ENCODE data around the gene TCHHL1. TPM values are rescaled to one million over a fixed set of nuclear protein-coding genes. Genes with fewer than 3 reads are reported as not detected.

TCHHL1 gene
- total RNA-seq, result not detected in 2 replicates

DNA sequence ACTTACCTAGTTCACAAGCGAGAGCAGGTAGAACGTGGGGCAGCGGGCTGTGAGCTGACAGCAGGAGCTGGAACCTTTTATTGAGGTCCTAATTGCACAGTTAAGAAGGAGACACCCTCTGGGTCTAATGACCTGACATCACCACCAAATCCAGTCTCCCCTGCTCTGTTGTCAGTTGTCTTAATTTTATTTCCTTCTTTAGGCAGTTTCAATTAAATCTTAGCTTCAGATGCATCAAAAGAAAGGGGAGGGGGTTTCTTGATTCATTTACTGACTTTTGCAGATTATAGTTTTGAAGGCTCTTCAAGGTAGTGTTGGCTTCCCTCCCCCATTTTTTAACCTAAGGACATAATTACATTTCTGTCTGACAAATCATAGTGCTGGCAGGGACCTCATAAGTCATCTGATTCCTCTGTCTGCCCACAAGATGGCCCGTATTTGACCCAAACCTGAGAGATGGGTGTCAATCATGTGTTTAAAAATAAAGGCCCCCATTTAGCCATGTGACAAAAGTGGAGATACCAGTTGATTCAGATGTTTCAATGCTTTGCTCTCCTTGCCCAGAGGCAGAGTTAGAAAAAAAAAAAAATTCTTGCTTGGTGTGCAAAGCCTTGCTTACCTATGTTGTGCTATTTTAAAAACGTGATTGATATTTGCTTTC is at the start of gene TCHHL1:
Gene TCHHL1, minus strand, starts transcription at position 51 of the 661 bp plus-strand sequence. CDS start 921 bp downstream, outside the sequence.
- DNase-seq (ENCODE audit: low read depth in 2 of 2), result no peak

DNA sequence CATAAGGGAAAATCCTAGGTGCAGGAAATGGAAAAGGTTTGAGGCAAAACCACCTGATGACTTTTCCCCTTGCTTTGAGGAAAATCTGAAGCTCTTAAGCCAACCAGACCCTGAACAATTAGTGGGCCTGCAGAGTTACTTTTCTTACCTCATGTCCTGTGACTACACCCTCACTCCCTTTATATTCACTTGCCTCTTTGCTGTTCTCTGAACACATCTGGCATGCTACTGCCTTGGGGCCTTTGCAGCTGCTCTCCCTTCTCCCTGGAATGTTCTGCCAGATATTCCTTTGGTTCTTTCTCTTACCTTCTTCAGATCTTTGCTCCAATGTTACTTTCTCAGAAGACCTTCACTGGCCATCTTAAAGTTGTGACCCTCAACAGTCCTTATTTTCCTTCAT is 48.4 kb upstream of the TCHHL1 start:
- DNase-seq (ENCODE audit: low read depth in 2 of 2), result no peak

DNA sequence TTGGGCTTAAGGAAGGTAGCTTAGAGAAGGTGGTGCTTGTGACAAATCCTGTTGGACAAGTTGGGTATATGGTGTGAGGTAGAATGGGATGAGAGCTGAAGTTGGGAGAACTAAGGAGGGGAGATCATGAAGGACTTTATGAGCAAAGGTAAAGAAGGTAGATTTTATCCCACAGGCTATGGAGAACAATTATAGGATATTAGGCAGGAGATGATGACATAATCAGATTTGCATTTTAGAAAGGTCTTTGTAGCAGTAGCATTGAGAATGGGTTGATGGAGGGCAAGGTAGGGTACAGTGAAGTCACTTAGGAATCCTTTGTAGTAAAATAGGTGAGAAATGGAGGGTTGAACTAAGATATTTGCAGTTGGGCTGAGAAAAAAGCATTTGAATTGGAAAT is 41.3 kb upstream of the TCHHL1 start:
- no peak for DNase-seq (ENCODE audit: low read depth in 2 of 2)

DNA sequence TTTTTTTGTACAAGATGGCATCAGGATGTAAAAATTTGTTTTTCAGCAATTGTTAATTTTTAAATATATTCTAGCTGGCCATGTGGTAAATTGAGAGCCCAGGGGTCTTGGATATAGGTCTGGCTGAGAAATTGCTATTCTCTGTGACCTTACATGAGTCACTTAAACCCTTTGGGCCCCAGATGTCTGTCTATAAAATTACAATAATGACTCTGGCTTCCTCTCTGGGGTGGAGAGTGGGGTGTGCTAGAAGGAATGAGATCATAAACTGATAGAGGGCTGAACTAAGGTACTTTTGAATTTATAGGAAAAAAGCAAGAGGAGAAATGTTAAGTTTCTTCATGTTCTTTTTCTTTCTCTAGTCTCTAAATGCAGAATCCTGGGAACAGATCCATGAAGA is 38.8 kb upstream of the TCHHL1 start:
- DNase-seq (ENCODE audit: low read depth in 2 of 2), result no peak

DNA sequence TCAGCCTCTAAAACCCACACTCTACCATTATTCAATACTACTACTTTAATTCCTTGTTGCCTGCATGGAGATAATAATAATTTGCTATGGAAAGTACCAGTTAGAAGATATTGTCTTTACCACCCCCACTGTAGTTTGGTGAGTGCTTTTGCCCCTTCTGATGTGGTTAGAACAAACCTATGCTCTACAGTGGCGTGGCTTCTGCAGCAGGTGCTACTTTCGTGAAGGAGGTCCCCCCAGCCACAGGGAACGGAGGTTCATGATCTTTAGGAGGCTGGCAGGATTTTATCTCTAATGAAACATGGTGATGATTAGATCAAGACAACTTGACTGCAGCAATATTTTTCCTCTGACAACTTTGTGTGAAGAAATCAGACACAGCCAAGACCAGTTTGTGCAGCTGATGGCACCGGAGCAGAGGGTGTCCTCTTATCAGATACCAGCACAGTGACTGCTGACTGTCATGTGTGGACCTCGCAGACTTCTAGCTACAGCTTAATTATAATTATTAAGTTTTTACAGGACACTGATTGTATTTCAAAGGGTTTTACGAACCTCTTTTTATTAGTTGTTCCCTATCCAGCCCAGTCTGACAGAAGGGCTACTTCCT is 37.1 kb upstream of the TCHHL1 start:
- no peak for DNase-seq (ENCODE audit: low read depth in 2 of 2)

DNA sequence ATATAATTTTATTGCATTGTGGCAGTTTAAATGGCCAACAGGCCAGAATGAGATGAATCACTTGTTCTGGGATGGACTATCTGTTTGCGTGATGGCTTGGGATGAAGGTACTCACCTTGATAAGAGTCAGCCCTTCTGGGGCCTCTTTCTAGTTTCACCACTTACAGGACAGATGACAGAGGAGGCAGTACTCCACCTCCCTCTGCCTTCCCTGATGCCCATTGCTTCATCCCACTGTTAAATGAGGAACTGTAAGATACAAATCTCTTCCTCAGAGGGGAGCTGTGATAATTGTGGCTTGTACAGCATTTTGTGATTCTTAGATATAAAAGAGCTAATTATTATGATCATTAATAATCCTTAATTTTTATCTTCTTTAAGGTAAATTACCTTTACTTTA is 30.1 kb upstream of the TCHHL1 start:
- no peak for DNase-seq (ENCODE audit: low read depth in 2 of 2)

DNA sequence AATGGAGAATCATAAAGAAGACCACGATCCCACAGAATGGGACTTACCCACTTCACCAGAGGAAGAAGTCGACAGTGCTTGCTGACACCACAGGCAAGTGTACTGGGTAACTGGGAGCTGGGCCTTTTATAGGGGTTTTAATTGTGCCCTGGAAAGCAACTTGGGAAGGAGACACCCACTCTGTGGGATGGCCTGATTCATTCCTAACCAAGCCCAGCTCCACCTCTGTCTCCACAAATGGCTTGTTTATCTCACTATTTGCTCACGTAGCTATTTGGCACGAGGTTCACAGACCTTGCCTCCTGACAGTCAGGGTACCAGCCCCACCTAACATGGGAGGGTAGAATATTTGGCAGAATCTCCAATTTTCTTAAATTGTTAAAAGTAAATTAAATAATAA is 26.5 kb upstream of the TCHHL1 start, which contains the start of gene TCHH:
Gene TCHH, minus strand, starts transcription at position 101 of the 400 bp plus-strand sequence. CDS start 1,364 bp downstream, outside the sequence.
- DNase-seq (ENCODE audit: low read depth in 2 of 2), result no peak

DNA sequence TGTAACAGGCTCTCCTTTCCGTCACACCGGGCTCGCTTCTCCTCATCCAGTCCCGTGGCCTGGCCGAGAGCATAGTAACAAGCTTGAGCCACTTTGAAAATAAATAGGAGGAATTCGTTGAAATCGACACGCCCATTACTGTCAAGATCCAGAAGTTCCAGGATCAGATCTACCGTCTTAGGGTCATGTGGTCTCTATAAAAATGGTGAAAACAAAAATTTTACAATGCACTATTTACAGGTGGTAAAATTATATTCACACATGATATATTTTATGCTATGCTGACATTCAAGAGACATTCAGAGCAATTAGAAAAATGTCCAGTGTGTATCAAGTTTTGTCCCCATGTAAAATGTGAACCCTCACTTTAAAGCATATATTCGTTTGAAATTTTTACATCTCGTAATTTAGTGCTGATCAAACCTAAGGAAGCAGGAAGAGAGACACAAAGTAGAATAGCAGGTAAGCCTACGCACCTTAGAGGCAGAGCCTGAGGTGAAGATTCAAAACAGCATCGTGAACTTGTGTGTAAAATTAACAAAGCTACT is 24.1 kb upstream of the TCHHL1 start:
- no peak for DNase-seq (ENCODE audit: low read depth in 2 of 2)

DNA sequence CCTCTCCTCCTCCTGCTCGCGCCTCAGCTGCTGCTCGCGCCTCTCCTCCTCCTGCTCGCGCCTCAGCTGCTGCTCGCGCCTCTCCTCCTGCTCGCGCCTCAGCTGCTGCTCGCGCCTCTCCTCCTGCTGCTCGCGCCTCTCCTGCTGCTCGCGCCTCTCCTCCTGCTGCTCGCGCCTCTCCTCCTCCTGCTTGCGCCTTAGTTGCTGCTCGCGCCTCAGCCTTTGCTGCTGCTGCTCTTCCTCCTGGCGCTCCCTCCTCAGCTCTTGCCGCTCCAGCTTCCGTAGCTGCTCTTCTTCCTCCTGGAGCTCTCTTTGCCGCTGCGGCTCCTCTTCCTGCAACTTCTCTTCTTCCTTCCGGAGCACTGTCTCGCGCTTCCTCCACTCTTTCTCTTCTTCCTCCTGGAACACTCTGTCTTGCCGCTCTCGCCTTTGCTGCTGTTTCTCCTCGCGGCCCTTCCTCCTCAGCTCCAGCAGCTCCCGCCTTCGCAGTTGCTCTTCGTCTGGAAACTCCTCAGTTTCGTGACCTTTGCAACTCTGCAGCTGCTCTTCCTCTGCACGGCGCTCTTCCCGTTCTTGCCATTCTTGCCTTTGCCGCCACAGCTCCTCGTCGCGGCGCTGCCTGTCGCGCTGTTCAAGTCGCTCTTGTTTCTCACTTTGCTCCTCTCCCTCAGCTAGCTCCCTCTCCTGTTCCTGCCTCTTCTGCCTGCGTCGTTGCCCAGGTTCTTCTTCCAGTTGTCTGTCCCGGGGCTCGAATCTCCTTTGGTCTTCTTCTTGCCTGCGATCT is 23.4 kb upstream of the TCHHL1 start:
- DNase-seq (ENCODE audit: low read depth in 2 of 2), result peak in 1 of 2 donors; percentile 21

DNA sequence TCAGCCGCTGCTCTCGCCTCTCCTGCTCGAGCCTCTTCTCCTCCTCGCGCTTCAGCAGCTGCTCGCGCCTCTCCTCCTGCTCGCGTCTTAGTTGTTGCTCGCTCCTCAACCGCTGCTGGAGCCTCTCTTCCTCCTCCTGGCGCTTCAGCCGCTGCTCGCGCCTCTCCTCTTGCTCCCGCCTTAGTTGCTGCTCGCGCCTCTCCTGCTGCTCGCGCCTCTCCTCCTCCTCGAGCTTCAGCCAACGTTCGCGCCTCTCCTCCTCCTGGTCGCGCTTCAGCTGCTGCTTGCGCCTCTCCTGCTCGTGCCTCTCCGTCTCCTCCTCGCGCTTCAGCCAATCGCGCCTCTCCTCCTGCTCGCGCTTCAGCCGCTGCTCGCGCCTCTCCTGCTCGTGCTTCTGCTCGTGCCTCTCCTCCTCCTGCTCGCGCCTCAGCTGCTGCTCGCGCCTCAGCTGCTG is 22.7 kb upstream of the TCHHL1 start:
- DNase-seq (ENCODE audit: low read depth in 2 of 2), result peak; percentile 28 to 57

DNA sequence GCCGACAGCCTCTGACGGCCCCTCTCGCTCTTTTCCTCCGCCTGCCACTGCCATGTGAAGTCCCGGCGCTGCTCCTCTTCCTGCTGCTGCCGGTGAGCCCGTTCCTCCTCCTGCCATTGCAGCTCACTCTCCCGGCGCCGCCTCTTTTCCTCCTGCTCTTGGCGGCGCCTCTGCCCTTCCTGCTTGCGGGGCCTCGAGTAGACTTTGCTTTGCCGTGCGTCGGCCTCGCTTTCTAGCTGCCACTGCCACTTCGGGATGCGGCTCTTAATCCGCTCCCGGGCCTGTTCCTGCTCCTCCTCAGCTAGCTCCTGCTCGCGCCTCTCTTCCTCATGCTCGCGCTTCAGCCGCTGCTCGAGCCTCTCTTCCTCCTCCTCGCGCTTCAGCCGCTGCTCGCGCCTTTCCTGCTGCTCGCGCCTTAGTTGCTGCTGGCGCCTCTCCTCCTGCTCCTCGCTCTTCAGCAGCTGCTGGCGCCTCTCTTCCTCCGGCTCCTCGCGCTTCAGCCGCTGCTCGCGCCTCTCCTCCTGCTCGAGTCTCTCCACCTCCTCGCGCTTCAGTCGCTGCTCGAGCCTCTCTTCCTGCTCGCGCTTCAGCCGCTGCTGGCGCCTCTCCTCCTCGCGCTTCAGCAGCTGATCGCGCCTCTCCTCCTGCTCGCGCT is 22.1 kb upstream of the TCHHL1 start:
- peak; percentile 35 to 59 for DNase-seq (ENCODE audit: low read depth in 2 of 2)

DNA sequence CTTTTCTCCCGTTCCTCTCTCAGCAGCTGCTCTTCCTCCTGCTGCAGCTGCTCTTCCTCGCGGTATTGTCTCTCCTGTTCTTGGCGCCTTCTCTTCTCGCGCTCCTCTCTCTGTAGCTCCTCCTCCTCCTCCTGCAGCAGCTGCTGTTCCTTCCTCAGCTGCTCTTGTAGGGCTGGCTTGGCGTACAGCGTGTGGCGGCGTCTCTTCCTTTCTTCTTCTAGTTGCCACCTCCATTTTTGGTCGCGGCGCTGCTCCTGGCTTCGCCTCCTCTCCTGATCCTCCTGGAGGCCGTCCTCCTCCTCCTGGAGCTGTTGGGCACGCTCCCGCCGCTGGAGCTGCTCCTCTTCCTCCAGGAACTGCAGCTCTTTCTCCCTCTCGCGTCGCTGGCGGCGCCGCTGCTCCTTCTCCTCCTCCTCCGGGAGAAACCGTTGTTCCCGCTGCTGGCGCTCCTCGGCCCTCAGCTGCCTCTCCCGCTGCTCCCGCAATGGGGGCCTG is 21.5 kb upstream of the TCHHL1 start:
- DNase-seq (ENCODE audit: low read depth in 2 of 2), result peak in 1 of 2 donors; percentile 53

DNA sequence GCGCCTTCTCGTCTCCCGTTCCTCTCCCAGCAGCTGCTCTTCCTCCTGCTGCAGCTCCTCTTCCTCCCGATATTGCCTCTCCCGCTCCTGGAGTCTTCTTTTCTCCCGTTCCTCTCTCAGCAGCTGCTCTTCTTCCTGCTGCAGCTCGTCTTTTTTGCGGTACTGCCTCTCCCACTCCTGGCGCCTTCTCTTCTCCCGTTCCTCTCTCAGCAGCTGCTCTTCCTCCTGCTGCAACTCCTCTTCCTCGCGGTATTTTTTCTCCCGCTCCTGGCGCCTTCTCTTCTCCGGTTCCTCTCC is 21.1 kb upstream of the TCHHL1 start:
- no peak for DNase-seq (ENCODE audit: low read depth in 2 of 2)

DNA sequence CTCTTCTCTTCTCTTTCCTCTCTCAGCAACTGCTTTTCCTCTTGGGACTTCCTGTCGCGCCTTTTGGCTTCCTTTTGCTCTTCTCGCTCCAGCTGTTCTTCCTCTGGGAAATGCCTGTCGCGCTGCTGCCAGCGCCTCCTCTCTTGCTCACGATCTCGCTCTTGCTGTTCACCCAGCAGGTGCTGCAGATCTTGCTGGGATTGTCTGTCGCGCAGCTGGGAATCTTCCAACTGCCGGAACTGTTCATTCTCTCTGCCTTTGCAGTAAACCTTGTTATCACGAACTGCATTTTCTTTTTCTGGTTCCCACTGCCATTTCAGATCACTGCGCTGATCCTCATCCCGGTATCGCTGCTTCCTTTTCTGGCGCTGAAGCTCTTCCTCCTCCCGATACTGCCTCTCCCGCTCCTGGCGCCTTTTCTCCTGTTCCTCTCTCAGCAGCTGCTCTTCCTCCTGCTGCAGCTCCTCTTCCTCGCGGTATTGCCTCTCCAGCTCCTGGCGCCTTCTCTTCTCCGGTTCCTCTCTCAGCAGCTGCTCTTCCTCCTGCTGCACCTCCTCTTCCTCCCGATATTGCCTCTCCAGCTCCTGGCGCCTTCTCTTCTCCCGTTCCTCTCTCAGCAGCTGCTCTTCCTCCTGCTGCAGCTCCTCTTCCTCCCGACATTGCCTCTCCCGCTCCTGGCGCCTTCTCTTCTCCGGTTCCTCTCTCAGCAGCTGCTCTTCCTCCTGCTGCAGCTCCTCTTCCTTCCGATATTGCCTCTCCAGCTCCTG is 20.6 kb upstream of the TCHHL1 start:
- DNase-seq (ENCODE audit: low read depth in 2 of 2), result peak; percentile 2 to 7

DNA sequence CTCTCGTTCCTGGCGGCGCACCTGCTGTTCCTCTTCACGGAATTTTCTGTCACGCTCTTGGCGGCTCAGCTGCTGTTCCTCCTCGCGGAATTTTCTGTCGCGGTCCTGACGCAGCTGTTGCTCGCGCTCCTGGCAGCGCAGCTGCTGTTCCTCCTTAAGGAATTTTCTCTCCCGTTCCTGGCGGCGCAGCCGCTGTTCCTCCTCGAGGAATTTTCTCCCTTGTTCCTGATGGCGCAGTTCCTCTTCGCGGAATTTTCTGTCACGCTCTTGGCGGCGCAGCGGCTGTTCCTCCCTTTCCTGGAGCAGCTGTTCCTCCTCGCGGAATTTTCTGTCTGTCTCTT is 20.0 kb upstream of the TCHHL1 start:
- DNase-seq (ENCODE audit: low read depth in 2 of 2), result peak in 1 of 2 donors; percentile 1

DNA sequence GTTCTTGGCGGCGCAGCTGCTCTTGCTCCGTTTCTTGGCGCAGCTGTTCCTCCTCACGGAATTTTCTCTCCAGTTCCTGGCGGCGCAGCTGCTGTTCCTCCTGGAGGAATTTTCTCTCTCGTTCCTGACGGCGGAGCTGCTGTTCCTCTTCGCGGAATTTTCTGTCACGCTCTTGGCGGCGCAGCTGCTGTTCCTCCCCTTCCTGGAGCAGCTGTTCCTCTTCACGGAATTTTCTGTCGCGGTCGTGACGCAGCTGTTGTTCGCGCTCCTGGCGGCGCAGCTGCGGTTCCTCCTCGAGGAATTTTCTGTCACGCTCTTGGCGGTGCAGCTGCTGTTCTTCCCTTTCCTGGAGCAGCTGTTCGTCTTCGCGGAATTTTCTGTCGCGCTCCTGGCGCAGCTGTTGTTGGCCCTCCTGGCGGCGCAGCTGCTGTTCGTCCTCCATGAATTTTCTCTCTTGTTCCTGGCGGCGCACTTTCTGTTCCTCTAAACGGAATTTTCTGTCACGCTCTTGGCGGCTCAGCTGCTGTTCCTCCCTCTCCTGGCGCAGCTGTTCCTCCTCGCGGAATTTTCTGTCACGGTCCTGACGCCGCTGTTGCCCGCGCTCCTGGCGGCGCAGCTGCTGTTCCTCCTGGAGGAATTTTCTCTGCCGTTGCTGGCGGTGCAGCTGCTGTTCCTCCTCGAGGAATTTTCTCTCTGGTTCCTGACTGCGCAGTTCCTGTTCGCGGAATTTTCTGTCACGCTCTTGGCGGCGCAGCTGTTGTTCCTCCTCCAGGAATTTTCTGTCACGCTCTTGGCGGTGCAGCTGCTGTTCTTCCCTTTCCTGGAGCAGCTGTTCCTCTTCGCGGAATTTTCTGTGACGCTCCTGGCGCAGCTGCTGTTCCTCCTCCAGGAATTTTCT is 19.4 kb upstream of the TCHHL1 start:
- DNase-seq (ENCODE audit: low read depth in 2 of 2), result peak; percentile 52 to 61

DNA sequence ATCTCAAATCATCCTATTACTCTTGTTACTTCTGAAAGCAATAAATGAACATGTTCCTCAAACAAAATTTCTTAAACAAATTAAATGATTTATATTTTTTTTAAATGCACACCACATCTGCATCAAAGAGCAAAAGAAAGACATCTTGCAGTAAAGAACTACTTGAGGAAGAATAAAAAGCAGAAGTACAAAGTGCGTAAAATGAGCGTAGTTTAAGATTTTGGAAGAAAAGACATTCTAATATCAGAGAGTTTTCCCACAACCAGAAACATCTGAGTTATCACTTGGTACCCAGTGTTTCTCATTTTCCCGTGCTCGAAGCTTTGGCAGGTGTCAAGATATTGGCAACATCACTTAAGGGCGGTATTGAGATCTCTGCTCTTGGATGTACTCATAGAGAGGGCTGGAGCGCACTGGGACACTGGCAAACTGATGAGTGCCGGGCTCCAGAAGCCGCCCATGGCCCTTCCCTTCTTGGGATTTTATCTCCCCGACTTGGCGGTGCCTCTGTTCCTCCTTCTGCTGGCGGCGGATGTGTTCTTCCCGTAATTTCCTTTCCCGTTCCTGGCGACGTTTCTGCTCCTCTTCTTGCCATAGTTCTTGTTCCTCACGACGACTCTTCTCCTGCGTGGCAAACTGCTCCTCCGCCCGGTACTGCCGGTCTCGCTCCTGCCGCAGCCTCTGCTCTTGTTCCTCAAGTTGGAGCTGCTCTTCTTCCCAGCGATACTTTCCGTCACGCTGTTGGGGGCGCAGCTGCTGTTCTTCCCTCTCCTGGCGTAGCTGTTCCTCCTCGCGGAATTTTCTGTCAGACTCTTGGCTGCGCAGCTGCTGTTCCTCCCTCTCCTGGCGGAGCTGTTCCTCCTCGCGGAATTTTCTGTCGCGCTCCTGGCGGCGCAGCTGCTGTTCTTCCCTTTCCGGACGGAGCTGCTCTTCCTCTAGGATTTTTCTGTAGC is 18.4 kb upstream of the TCHHL1 start:
- DNase-seq (ENCODE audit: low read depth in 2 of 2), result no peak

DNA sequence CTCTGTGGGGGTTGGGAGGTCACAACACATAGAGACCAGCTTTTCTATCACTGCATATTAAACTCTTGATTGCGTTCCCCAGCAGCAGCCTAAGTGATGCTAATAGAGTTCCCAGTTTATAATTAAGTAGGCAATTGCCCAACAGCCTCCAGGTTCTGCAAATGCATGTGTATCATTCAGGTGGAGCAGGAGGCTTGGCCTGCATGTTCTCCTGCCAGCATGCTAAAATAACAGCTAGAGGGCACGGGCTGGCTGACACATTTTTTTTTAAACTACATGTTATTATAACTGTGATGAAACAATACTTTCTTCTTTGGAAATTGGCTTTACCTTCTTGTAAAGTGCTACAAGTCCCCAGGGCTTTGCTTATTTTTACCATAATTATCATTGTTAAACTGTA is 16.0 kb upstream of the TCHHL1 start:
- no peak for DNase-seq (ENCODE audit: low read depth in 2 of 2)

DNA sequence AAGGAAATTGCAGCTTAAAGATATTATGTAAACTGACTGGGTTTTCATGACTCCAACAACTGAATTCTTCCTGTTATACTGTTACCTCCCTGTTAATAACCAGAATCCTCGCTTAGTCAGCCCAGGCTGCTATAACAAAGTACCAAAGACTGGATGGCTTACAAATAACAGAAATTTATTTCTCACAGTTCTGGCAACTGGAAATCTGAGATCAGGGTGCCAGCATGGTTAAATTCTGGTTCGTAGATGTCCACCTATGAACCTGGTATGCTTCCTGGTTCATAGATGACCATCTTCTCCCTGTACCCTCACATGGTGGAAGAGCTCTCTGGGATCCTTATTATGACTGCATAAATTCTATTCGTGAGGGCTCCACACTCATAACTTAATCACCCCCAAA is 8.1 kb upstream of the TCHHL1 start:
- no peak for DNase-seq (ENCODE audit: low read depth in 2 of 2)
